AG09319 (cell line): ENCODE measurements around the gene BLOC1S1.

Experiments used
- DNase-seq: peaks from one replicate; pipeline ENCODE4 v3.0.0-alpha.2; 2010; ENCODE audit warnings: low read depth; ENCODE audit errors: extremely low read depth
- TF ChIP-seq, protein P1 (sequence below): IDR thresholded peaks from 2 replicates; pipeline ENCODE4 v1.5.1; 2011; ENCODE audit warnings: low read depth, mild to moderate bottlenecking, inconsistent platforms, low read length, moderate library complexity

The BLOC1S1 gene

DNA sequence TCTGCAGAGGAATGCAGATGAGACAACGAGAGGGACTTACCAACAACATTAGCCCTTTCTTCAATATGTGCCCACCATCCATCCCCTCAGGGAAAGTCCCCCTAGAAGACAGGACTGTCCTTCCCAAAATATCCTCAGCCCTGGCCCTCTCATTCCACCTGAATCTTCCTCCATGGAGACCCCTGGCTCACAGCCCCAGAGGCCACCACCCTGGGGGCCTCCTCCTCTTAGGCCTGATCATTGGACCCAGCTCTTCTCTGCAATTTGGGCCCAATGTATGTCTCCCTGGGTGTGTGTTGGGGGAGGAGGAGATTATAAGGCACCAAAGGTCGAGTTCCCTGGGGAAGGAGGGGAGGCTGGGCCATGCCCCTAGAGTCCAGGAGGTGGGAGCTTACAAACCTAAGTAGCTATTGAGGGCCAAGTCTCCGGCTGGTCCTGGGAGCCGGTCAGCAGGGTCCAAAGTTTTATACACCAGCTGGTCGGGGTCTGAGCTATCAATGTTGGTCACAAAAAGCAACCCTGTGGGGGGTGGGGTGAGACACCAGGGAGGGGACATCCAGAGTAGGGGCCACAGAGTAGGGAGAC lies 16.3 kb upstream of the BLOC1S1 start:
- DNase-seq = no peak

DNA sequence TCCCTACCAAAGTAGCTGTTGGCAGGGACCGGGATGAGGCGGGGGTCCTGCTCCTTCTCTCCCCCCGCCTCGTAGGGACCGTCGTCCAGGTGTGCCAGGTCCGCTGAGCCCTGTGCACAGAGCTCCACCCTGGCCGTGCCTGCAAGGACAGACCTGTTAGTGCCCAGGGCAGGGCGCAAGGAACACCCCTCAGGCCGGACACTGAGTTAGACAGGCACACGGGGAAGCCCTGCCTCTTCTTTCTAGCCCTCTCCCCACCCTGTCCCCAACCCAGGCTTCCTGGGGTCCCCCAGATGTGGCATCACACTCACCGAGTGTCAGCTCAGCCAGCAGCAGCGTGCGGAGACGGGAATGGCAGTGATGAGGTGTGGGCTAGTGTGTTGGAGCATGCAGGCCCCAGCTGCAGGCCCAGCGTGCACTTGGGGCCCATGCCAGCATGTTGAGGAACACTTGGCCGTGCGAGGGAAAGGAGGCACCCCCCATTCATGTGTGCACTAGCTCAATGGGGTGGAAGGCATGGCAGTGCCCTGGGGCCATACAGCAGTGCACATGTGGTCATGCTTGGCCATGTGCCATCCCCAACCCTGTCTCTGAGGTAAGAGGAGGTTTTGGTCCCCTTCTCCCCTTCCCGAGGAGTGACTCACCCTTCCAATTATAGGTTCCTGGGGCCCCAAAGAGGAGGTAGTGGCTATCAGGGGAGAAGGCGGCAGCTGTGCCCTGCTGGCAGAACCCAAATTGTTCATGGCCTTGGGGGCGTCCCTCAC lies 15.4 kb upstream of the BLOC1S1 start:
- DNase-seq = no peak

More for the DNA sequence above, 16.3 kb upstream of the BLOC1S1 start:
- TF ChIP-seq, protein P1, sequence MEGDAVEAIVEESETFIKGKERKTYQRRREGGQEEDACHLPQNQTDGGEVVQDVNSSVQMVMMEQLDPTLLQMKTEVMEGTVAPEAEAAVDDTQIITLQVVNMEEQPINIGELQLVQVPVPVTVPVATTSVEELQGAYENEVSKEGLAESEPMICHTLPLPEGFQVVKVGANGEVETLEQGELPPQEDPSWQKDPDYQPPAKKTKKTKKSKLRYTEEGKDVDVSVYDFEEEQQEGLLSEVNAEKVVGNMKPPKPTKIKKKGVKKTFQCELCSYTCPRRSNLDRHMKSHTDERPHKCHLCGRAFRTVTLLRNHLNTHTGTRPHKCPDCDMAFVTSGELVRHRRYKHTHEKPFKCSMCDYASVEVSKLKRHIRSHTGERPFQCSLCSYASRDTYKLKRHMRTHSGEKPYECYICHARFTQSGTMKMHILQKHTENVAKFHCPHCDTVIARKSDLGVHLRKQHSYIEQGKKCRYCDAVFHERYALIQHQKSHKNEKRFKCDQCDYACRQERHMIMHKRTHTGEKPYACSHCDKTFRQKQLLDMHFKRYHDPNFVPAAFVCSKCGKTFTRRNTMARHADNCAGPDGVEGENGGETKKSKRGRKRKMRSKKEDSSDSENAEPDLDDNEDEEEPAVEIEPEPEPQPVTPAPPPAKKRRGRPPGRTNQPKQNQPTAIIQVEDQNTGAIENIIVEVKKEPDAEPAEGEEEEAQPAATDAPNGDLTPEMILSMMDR = no peak

DNA sequence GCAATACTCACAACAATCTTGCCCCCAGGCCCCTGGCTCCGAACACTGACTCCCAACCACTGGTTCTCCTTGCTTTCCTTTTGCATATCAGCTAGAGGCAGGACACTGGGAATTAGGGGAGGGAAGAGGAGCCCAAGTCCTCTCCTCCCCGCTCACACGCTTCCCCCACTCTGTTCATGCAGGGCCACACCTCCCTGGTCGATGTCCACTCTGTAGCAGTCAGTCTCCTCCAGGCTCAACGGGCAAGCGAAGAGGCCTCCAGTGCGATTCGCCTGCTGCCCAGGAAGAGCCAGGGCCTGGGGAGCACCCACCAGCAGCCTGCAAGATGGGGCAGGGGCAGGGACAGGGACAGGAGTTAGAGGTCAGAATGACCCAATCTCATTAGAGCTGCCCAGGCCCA lies 13.0 kb upstream of the BLOC1S1 start:
- DNase-seq = no peak
- TF ChIP-seq, protein P1 = no peak

More for the DNA sequence above, 15.4 kb upstream of the BLOC1S1 start:
- TF ChIP-seq, protein P1 = no peak

DNA sequence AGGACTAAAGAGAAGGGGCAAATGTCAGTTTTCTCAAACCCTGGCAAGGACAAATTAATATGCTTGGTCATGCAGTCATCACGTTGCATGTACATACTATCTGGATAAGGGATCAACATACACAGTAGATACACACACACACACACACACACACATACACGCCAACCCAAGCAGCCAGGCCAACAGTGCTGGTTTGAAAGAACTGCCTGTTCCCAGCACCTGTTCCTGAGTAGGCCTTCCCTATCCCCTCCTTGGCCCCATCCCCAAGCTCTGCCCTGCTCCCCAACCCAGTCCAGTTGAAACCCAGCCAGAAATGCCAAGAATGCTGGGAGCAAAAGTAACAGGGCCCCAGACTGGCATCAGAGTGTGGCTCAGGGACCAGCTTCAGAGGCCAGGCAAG lies 12.6 kb upstream of the BLOC1S1 start:
- TF ChIP-seq, protein P1 = no peak
- DNase-seq = no peak

- TF ChIP-seq, protein P1 = no peak
- no peak for DNase-seq
Observed at GRCh38 chr12:55703901-55704761, 11.7 kb upstream of the BLOC1S1 start.

- TF ChIP-seq, protein P1 = no peak
- no peak for DNase-seq
Observed at GRCh38 chr12:55704824-55705718, 10.8 kb upstream of the BLOC1S1 start.
